GDM1 (cell line): Measurements from ENCODE around the gene OSBPL9.
"Not testable (repeated sequence)": the region's sequence is repeated elsewhere in the genome, so short reads cannot be mapped to it uniquely, and the experiment has no call there.

ENCODE experiments used
- DNase-seq: peaks from one replicate; lab custom pipeline; 2025; lab: John Stamatoyannopoulos, UW

The OSBPL9 gene

GRCh38 chr1:51792864-51793263 lies 176.0 kb downstream of the OSBPL9 start:
- DNase-seq = peak; percentile 26

GRCh38 chr1:51794260-51794659 lies 177.4 kb downstream of the OSBPL9 start:
- DNase-seq = no peak

GRCh38 chr1:51794868-51795267 lies 178.0 kb downstream of the OSBPL9 start:
- DNase-seq = no peak

- DNase-seq = no peak
Measured at GRCh38 chr1:51799372-51799771, 182.5 kb downstream of the OSBPL9 start.

GRCh38 chr1:51814513-51814912 lies 197.6 kb downstream of the OSBPL9 start:
- no peak for DNase-seq

- no peak for DNase-seq
Measured at GRCh38 chr1:51818487-51818886, 201.6 kb downstream of the OSBPL9 start.

GRCh38 chr1:51819021-51819420 lies 202.1 kb downstream of the OSBPL9 start:
- not testable (repeated sequence) for DNase-seq

GRCh38 chr1:51819810-51820209 lies 202.9 kb downstream of the OSBPL9 start:
- DNase-seq = no peak

GRCh38 chr1:51829058-51829457 lies 212.2 kb downstream of the OSBPL9 start:
- no peak for DNase-seq

- no peak for DNase-seq
Measured at GRCh38 chr1:51833700-51834099, 216.8 kb downstream of the OSBPL9 start.

- no peak for DNase-seq
Measured at GRCh38 chr1:51837243-51837642, 220.4 kb downstream of the OSBPL9 start.
